Cardiac muscle cell (in vitro differentiated cells and primary cell): ENCODE measurements around the gene STAT2. TPM values are rescaled to one million over a fixed set of nuclear protein-coding genes. Genes with fewer than 3 reads are reported as not detected.
"Not testable (repeated sequence)": the region's sequence is repeated elsewhere in the genome, so short reads cannot be mapped to it uniquely, and the experiment has no call there.

Source experiments
- DNase-seq, 2 donors: peaks; one replicate each; pipeline versions ENCODE4 v3.0.0 to v3.0.0-alpha.2; 2010 to 2017; ENCODE audit warnings: low read depth in 1 of 2, low spot score in 1 of 2
- H3K27ac ChIP-seq: fragments of 200-600 bp; sonication (generic); 2 replicates; pipeline ENCODE4 v1.5.1; 2016
- H3K27me3 ChIP-seq: fragments of 200-600 bp; sonication (generic); 2 replicates; pipeline ENCODE4 v1.6.0; 2016; ENCODE audit warnings: control low read depth
- H3K36me3 ChIP-seq: fragments of 200-600 bp; sonication (generic); 2 replicates; pipeline ENCODE4 v1.5.1; 2016; ENCODE audit warnings: control low read depth
- H3K4me1 ChIP-seq: fragments of 200-600 bp; sonication (generic); 2 replicates; pipeline ENCODE4 v1.8.1; 2017; ENCODE audit warnings: low read depth, mild to moderate bottlenecking, mixed run types
- H3K4me3 ChIP-seq: fragments of 200-600 bp; sonication (generic); 2 replicates; pipeline ENCODE4 v1.5.1; 2016; ENCODE audit warnings: mild to moderate bottlenecking
- H3K9me3 ChIP-seq: fragments of 200-600 bp; sonication (generic); 2 replicates; pipeline ENCODE4 v1.5.1; 2017; ENCODE audit warnings: low read depth, mild to moderate bottlenecking, control low read depth
- polyA plus RNA-seq: library from polyadenylated mRNA; unstranded; fragments of >200 nt; fragmentation: Nextera tagmentation; extraction: Ambion mirVana; gene quantifications from 2 replicates; pipeline ENCODE4 v1.2.1, GENCODE V29; 2016
- total RNA-seq: library from RNA; depleted of rRNA; stranded (reverse); fragments of >200 nt; gene quantifications from 2 replicates; pipeline ENCODE4 v1.2.3, GENCODE V29; 2016
- TF ChIP-seq, protein P1 (sequence below): IDR thresholded peaks from 2 replicates; pipeline ENCODE4 v1.5.1; 2012; ENCODE audit warnings: low read depth, mild to moderate bottlenecking, low read length

STAT2 gene
- total RNA-seq (59.4 and 78.7 TPM in 2 replicates), polyA plus RNA-seq (56.2 and 78.5 TPM in 2 replicates)

DNA sequence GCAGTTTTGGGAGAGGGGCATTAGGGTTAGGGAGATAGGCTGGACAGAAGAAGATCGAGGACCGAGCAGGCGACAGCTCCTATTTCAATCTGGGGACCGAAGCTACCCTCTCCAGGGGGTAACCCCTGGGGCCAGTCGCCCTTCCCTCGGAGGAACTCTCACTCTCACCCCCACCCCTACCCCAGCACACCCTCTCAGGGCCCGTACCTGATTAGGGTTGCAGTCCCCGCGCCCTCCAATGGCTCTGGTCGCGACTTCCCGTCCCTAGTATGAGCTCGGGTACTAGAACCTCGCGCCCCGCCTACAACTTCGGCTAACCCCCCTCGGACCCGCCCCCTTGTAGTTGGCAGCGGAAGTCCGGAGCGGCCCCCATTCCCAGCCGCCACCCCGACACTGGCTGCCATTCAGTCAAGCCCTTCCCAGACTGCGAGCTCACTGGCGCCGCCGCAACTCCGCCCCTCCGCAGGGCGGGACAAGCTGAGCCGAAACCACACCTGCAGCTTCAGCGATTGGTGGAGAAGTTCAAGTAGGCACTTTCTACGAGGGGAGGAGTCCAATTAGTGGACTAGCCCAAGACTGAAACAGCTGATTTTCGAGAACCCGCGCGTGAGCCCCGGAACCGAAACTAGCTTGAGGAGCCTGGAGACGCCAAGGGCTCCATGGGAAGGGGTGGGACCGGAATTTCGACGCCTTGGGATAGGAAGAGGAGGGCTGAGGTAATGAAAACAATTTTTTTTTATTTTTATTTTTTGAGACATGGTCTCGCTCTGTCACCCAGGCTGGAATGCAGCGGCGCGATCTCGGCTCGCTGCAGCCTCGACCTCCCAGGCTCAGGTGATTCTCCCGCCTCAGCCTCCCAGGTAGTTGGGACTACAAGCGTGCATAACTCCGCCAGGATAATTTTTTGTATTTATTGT is at the start of gene STAT2:
TSS of gene STAT2 (minus strand) at position 257 of the 917 bp plus-strand sequence. CDS start 3,536 bp downstream, outside the sequence.
- peak; percentile 99 to 100 for DNase-seq
- Histone ChIP-seq H3K27me3 (peaks cover 4% of the 10 kb centered on the region), H3K4me3 (peak within 1 kb of the TSS; percentile 73), H3K27ac (peak within 1 kb of the TSS; percentile 52), H3K36me3 (peaks cover 4% of the 10 kb centered on the region), H3K9me3 (no peaks in the 10 kb centered on the region), H3K4me1 (peaks cover 6% of the 10 kb centered on the region)
- TF ChIP-seq, protein P1, sequence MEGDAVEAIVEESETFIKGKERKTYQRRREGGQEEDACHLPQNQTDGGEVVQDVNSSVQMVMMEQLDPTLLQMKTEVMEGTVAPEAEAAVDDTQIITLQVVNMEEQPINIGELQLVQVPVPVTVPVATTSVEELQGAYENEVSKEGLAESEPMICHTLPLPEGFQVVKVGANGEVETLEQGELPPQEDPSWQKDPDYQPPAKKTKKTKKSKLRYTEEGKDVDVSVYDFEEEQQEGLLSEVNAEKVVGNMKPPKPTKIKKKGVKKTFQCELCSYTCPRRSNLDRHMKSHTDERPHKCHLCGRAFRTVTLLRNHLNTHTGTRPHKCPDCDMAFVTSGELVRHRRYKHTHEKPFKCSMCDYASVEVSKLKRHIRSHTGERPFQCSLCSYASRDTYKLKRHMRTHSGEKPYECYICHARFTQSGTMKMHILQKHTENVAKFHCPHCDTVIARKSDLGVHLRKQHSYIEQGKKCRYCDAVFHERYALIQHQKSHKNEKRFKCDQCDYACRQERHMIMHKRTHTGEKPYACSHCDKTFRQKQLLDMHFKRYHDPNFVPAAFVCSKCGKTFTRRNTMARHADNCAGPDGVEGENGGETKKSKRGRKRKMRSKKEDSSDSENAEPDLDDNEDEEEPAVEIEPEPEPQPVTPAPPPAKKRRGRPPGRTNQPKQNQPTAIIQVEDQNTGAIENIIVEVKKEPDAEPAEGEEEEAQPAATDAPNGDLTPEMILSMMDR: no peak

DNA sequence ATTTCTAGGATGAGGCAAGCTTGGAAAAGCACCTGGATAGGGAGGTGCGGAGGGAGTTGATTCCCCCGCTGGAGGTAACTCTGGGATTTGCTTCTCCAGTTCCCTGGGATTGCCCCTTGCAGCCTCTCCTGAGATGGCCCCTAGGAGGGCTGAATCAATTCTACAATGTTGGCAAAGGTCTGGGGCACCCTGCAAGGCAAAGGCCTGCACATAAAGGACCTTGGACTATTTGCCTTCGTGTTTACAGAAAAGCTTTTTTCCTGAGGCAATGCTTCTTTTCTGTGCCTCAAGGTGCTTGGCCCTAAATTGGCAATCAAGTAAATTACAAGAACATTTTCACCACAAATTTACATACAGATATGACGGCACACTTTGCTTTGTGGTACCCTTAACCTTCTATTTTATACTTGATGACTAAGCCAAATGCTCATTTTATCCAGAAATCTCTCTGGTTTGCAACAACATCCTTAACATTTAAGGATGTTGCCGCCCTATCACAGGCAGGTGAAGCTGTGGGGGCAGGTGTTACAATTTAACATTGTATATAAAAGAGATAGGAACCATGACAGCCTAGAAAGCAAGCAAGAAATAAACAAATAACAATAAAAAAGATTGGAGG is 49.0 kb upstream of the STAT2 start:
- TF ChIP-seq, protein P1: no peak
- Histone ChIP-seq H3K9me3 (no peaks in the 10 kb centered on the region), H3K4me1 (no peaks in the 10 kb centered on the region), H3K27me3 (no peaks in the 10 kb centered on the region), H3K36me3 (no peaks in the 10 kb centered on the region), H3K27ac (no peak overlapping the region), H3K4me3 (no peak overlapping the region)
- no peak for DNase-seq

DNA sequence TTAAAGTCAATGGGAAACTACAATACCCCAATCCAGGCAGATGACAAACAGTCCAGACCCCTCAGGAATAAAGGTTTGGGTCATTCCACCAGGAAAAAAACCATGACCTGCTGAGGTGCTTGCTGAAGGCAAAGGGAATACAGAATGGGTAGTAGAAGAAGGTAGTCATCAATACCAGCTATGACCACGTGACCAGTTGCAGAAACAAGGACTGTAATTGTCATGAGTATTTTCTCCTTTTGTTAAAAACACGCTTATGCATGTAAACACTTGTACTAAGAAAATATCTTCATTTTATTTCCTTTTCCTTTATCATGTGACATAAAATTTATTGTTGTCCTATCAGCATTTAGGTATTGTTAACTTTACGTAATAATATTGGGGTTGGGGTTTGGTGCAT is 44.3 kb upstream of the STAT2 start:
- not testable (repeated sequence) for H3K27me3 ChIP-seq, H3K36me3 ChIP-seq, H3K4me3 ChIP-seq, H3K27ac ChIP-seq, H3K4me1 ChIP-seq, DNase-seq, H3K9me3 ChIP-seq

DNA sequence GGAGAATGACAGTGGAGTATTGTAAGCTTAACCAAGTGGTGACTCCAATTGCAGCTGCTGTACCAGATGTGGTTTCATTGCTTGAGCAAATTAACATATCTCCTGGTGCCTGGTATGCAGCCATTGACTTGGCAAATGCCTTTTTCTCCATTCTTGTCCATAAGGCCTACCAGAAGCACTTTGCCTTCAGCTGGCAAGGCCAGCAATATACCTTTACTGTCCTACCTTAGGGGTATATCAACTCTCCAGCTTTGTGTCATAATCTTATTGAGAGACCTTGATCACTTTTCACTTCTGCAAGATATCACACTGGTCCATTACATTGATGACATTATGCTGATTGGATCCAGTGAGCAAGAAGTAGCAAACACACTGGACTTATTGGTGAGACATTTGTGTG is 41.7 kb upstream of the STAT2 start:
- H3K36me3 ChIP-seq, H3K27me3 ChIP-seq, H3K4me3 ChIP-seq, H3K9me3 ChIP-seq, H3K4me1 ChIP-seq, DNase-seq, H3K27ac ChIP-seq: not testable (repeated sequence)

DNA sequence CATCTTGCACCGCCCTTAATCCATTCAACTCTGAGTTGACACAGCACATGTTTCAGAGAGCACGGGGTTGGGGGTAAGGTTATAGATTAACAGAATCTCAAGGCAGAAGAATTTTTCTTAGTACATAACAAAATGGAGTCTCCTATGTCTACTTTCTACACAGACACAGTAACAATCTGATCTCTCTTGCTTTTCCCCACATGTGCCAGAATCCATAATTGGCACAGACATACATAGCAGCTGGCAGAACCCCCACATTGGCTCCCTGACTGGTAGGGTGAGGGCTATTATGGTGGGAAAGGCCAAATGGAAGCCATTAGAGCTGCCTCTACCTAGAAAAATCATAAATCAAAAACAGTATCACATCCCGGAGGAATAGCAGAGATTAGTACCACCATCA is 41.2 kb upstream of the STAT2 start:
- not testable (repeated sequence) for H3K9me3 ChIP-seq, H3K4me1 ChIP-seq, H3K36me3 ChIP-seq, H3K27me3 ChIP-seq, H3K4me3 ChIP-seq, DNase-seq, H3K27ac ChIP-seq

DNA sequence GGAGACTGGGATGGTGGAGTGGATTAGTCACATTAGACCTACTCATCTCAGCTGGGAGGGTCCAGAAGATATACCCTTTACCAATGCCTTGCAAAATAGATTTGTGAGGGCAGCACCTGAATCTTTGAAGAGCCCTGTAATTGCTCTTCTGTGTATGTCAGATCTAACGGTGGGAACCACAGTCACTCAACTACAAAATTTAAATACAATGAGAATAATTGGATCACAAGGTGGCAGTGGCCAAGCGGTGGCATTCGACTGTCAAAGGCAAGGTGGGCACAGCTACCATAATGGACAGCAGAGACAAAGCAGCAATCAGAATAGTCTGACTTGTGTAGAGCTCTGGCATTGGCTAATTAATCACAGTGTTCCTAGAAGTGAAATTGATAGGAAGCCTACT is 39.6 kb upstream of the STAT2 start:
- not testable (repeated sequence) for DNase-seq, H3K9me3 ChIP-seq, H3K36me3 ChIP-seq, H3K4me1 ChIP-seq, H3K4me3 ChIP-seq, H3K27me3 ChIP-seq, H3K27ac ChIP-seq

DNA sequence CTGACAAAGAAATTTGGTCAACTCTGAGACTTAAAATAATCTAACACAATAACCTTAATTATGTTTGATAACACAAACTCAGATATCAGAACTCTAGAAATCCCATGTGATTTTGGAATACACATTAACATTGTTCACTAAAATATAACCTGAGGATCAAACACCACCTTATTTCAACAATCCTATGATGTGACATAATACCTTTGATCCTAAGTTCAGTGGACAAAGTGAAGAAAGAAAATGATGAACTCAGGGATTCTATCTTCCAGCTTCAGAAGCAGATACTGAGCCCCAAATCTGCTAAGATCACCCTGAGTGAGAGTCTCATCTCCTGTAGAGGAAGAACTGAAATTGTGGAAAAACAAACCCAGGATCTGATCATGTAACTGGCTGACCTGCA is 38.4 kb upstream of the STAT2 start:
- H3K9me3 ChIP-seq: no peaks in the 10 kb centered on the region
- no peaks in the 10 kb centered on the region for H3K4me1 ChIP-seq
- H3K4me3 ChIP-seq: no peak overlapping the region
- no peaks in the 10 kb centered on the region for H3K36me3 ChIP-seq
- H3K27ac ChIP-seq: no peak overlapping the region
- no peaks in the 10 kb centered on the region for H3K27me3 ChIP-seq
- TF ChIP-seq, protein P1: no peak
- DNase-seq: no peak
